SKM-1 treated with dmso at 0.1 percent for 144 hours (cell line): Measurements from ENCODE around the gene PDE6H.
A peak's percentile ranks its signal among the peaks of the same experiment; 100 is the strongest.

Experiments used
- DNase-seq: peaks from one replicate; lab custom pipeline; 2025; ENCODE audit not compliant: unreplicated experiment; lab: John Stamatoyannopoulos, UW

Gene PDE6H

DNA sequence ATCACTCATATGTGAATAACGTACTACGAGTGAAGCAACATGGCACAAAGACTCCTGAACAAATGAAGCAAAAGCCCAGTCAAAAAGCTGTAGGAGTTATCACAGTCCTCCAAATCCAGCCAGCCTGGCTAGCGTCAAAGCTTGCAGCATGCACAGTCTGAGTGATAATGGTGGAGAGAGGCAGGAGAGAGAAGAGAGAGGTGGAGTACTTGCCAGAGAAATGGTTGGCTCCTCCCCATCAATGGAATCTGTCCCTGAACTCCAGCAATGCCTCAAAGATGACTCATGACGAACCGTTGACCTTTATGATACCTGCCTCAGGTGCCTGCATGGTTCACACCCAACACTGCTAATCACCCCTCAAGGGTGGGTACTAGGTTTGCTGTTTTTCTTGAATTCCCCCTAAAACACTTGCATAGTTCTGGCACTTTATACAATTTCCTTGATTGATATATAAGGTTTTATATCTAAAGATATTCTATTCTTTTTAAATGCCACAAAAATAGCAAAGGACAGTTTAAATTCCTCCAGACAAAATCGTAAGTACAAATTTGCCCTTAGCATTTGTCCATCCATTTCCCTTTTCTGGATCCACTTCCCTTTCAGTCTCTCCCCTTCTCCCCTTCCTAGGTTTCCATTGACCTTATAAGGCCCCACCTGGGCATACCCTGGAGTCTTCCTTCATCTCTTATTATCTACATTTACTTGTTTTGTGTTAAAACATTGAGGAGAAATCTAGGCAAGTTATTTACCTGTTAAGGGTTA, 21.7 kb upstream of the PDE6H start:
- DNase-seq: no peak

DNA sequence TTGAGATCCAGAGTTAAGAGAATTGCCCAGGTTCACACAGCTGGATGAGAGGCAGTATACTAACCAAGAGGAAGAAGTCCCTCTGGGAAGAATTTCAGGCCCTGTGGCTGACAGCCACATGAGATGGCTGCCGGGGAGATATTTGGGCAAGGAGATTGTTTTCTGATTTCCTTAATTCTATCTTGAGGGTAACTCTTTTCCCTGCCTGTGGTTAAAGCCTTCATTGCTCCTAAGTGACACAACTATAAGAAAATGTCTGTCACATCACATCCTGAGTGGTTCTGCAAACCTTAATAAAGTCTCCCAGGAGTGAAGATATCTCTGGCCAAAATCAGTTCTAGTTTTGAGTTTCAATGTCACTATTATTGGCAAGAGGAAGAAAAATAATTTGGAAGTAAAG, 21.0 kb upstream of the PDE6H start:
- no peak for DNase-seq

DNA sequence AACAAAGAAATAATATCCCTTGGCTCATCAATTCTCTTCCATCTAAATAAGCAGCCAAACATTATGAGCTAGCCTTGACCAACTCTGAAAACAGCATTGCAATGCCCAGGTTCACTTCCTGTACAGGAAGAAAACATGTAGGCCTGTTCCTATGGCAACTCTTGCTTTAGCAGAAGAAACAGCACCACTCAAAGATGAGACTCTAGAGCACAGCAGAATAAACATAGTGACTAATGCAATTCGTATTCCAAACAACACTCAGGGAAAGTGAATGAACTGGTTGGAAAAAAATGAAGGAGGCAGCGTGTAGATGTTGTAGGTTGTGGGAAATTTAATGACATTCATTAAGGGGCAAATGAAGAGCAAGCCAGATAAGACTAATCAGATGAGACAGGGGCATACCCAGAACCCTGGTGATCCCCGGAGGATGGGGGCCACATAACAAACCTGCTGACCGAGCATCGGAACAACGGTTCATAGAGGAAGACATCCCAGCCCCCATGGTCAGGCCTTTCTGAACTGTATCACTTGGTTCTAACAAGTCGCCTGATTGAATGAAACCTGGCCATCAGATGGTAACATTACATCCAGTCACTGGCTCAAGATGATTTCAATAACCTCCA, 20.4 kb upstream of the PDE6H start:
- peak; percentile 27 for DNase-seq

DNA sequence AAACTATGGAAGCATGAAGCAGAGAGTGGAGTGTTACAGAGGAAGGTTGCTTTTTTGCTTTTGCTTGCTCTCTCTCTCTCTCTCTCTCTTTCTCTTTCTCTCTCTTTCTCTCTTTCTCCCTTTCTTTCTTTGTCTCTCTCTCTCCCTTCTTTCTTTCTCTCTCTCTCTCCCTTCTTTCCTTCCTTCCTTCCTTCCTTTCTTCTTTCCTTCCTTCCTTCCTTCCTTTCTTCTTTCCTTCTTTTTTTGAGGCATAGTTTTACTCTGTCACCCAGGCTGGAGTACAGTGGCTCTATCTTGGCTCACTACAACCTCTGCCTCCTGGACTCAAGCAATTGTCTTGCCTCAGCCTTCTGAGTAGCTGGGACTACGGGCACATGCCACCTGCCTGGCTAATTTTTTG, 19.1 kb upstream of the PDE6H start:
- no peak for DNase-seq

DNA sequence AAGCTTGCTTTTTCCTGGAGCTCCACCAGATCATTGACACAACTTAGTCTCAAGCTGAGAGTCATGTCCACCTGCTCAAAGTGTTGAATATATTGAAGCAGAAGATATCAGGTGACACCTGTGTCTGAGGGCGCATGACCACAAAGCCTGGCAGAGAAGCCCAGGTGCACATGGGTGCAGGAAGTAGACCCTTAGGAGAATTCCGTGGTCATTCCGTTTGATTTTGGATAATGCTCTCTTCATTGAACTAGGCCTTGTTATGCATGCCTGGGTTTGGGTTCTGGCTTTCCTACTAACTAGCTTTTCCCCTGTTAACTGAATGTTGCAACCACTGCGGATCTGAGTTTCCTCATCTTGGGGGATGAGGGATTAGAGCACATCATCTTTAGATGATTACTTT, 18.6 kb upstream of the PDE6H start:
- no peak for DNase-seq

DNA sequence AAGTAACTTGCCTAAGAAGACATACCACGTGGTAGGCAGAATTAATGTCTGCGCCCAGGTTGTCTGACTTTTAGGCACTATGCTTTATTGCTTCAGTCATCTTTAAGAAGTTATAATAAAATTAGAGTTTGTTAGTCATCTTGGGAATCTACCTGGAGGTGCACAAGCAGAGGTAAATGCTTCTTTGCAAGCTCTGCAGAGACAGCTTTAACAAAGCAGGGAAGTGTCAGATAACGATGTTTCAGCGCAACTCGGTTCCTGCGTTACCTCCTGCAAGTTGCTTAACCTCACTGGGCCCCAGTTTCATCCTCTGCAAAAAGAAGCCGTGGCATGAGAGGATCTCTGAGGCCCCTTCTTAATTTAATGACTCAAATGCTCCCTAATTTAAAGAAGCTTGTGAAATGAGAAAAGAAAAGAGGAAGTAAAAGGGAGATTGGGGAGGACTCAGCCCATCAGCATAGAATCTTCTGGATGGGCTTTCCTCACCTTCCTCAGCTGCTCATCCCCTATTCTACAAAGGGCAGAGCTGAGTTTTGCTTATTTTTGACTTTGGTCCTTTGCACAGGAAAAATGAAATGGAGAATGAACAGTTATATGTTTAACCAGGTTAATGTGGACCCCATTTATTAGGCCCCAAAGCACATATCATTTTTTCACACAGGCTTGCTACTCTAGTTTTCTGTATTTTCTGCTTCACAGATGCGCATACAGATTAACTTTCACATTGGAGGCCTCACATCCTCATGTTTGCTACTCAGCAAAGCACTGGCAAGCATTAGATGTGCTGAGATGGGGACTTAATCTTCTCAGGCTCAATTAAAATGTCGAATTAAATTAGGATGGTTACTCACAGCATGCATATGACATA, 16.6 kb upstream of the PDE6H start:
- peak; percentile 80 for DNase-seq

DNA sequence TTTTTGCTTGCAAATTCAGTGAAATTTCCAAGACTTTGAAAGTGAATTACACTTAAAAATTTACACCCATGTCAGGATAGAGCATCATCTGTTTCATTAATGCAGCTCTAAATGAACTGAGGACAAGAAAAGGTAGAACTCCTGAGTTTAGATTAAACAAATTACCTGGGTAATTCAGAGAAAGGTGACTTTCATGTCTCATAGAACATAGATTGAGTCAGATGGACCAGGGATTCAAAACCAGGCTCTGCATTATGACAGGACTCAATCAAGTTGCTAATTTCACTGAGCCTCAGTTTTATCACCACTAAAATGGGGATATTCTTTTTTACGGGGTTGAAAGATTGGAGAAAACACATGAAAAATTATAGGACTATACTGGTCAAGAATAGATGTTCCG, 15.9 kb upstream of the PDE6H start:
- DNase-seq: no peak

DNA sequence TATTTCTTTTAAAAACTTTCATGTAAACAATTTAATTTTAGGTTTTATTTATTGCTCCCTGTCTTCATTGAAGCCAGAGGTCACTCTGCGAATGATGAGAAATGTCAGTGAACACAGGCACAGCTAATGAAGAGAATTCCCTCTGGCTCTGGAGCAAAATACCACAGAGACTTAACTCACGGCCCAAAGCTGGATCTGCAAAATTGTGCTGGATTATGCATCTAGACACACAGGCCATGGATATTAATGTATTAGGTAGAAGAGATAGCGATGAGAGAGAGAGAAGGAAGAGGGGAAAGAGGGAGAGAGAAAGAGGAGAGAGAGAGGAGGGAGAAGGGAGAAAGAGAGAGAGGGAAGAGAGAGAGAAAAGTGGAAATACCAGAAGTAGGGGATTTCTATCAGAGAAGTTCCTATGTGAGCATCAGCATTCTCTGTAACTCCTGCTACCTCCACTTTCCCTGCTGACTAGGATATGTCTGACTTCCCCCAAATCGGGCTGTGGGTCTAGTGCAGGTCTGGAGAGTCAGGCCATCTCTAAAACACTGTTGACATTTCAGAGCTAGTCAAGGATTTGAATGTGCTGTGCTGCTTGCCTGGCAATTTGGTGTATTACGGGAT, 15.2 kb upstream of the PDE6H start:
- no peak for DNase-seq

DNA sequence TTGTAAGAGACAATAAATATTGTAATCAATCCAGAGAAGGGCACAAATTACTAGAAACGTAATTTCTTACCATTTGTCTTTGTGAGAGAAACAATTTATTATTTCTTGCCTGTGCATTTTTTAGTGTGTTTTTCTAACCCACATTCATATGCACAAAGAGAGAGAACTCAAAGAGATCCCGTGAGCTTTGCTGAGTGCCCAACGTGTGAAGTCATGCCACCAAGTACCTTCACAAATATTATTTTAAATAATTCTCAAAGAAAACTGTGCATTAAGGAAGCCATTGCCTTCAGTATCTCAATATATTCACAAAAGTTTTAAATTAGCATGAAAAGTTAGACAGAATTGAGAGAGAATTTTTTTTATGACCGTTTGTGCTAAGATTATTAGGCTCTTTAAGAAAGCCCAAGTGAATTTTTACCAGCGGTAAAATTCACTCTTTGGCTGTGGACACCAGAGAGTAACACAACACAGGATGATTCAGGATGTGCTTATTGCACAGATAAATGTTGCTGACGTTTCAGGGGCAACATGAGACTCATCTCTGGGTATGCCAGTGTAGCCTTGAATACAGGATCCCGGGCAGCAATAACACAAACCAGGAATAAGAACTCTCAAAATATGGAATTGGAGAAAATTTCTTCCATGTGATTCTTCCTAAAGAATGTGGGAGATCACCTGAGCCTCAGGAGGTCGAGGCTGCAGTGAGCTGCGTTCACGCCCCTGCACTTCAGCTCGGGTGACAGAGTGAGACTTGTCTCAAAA, 14.3 kb upstream of the PDE6H start:
- DNase-seq: no peak

DNA sequence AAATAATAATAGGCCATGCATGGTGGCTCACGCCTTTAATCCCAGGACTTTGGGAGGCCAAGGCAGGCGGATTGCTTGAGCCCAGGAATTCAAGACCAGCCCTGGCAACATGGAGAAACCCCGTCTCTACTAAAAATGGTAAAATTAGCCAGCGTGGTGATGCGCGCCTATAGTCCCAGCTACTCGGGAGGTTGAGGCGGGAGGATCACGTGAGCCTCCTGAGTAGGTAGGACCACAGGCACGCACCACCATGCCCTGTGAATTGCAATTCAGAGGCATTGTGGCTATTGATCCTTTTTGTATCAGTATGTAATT, 13.8 kb upstream of the PDE6H start:
- no peak for DNase-seq

DNA sequence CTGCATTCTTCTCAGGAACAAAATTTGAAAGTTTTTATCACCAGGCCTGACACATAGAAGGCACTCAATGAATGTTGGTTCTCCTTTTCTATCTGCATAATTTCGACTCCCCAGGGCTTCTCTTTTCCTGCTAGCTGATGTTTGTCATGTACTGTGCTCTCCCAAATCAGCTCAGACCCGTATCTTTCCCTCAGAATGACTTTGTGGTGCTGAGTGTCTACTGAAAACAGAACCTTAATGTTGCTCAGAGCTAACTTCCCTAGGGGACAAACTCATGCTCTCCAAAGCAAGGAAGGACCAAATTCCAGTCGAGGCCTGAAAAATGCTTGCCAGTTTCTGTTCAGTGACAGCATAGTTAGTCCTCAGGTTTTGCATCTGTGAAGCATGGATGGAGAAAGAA, 13.4 kb upstream of the PDE6H start:
- DNase-seq: no peak

DNA sequence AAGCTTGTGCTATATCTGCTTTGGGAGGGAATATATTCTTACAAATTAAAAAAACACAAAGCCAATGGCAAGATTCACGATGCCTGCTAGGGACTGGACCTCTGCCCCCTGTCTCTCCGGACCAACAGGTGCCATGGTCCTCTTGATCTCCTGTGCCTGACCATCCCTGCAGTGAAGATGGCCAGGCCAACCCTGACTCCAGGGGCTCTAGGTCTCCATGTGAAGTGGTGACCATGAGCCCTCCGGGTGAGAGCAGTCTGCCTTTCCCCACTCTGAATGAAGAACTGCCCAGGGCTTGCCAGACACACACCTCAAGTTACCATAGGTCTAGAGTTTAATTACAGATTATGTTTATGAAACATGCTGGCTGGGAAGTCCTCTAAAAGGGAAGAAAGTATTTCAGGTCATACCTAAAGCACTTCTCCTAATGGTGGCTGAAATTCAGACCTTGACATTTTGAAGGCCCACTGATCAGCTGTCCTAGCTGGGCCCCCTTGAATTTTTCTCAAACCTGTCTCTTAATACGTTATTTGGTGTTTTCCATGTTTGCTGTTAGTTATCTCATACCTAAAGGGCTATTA, 12.8 kb upstream of the PDE6H start:
- no peak for DNase-seq

DNA sequence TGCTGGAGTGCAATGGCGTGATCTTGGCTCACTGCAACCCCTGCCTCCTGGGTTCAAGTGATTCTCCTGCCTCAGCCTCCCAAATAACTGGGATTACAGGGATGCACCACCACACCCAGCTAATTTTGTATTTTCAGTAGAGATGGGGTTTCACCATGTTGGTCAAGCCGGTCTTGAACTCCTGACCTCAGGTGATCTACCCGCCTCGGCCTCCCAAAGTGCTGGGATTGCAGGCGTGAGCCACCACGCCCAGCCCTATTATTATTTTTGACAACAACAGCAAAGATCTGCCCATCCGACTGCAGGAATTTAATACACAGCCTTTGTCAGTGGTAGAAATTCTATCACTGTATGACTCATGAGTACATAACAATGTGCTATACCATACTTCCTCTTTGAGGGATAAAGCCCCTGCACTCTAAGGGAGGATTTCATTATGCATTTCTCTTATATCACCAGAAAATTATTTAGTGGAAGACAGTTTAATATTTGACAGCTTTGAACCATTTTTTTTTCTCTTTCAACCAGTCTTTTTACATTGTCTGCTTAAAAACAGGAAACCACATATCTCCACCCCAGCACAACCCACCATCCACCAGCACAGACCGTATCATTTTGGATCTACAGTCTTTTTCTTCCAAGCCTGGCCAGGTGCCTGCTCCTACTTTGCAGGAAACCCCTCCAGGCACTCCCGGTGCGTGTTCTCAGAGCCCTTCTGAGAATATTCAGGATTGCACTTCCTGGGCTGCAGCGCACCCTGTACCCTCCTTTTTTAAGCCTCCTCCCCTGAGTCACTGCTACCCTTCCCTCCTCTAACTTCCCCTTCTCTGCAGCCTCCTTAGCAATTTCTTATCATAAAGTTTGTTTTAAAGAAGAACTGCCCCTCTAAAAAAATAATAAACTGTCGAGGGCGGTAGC, 12.0 kb upstream of the PDE6H start:
- DNase-seq: peak; percentile 66

DNA sequence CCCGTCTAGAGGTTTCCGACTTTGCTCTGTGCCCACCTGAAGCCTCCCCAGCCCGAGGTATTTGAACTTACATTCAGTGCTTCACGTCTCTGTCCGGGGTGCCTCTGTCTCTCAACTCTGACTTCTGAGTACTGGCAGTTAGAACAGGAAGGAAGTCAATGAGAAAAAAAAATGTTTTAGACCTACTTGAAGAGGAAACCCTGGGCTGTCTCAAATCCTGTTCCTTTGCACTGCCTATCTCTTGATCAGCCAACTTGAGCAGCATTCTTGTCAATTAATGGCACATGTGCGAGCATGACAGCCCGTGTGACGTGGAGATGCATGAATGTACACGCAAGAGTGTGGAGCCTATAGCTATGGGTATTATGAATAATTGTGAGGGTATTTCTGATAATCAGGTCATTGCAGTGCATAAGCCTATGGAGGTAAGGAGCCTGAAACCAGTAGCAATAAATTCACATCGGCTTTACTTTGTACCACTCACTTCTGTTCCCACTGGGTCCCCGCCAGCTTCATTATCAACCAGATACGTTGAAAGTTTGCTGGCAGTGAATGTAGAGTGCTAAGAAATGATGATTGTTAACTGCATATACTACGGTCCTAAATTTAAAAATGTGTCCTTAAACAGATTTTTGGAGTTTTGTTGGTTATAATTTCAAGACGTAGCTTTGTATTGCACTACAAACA, 11.2 kb upstream of the PDE6H start, which contains the start of gene ARHGDIB:
Gene ARHGDIB (minus strand): TSS at position 136 of the 687 bp plus-strand sequence. CDS start 10,889 bp downstream, outside the sequence.
- DNase-seq: peak; percentile 84

DNA sequence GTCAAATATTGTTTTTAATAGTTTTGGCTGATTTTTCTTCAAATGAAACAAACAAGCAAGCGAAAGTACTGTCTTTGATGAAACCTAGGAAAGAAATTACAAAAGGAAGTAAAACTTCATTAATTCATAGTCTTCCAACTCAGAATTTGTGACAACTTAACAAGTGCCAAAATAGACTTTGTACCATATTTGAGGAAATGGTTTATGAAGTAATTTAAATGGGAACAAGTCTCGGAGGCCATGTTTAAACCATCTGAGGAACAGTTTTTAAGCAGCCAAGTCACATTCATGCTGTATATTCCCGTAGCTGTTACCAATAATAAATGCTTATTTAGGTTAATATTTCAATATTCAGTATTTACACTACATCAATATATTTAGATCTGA, 10.7 kb upstream of the PDE6H start:
- no peak for DNase-seq

DNA sequence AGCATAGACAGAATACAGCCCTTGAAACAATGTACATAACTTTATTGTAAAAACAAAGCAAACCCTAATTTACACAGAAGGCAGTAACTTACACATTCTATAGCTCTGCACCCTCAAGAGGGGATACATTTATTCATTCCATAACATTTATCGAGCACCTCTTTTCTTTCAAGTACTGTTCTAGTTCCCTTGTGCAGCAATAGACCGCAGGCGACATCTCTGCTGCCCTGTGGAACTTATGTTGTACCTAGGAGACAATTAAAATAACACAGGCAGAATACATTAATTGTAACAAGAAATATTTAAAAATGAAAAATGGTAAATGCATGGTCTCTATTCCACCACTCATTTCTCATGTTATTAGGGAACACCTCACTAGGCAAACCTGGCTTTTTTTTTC, 10.0 kb upstream of the PDE6H start:
- DNase-seq: no peak

DNA sequence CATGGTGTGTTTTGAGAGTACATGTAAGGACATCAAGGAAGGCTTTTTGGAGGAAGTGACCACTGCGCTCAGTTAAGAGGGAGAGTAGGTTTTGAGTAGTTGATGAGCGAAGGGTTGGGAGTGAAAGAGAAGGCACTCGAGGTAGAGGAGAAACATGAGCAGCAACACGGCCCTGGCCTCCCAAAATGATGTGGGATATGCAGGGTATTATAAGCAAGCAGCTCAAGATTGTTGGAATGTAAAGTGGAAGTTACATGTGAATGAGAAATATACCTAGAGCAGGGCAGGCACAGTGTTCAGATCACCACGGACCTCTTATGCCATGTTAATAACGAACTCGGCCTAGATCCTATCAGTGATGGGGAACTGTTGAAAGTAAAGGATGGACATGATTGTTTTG, 9.3 kb upstream of the PDE6H start:
- no peak for DNase-seq

DNA sequence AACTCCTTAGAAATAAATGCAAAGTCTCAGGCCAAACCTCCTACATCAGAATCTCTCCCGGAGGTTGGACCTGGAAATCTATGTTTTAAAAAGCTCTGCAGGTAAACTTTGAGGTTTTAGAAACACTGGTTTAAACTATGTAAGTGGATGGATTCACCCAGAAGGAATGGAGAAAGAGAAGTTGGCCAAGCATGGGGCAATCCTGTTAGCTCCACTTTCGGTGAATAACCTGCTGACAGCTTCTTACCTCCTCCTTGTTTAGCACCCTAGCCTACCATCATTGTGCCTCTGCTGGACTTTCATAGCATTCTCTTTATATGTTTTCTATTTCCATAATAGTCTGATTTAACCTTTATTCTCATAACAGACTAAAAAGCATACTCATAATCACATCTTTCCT, 8.4 kb upstream of the PDE6H start:
- DNase-seq: no peak

DNA sequence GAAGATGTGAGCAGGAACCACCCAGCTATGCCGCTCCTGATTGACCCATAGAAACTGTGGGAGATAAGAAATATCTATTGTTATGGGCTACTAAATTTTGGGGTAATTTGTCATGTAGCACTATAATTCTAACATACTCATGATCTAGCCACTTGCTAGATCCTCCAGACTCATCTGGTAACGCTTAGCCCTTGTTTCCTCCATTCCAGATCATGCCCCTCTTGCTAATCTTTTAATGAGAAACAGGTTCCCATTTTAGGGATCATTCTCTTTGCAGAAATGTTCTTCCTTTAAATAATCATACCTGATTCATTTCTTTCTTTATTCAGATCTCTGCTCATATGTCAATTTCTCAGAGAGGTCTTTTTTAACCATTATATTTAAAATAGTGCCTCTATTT, 7.6 kb upstream of the PDE6H start:
- DNase-seq: no peak
